HL-60 (cell line): ENCODE measurements around the gene CSNK1A1.

Experiments
- DNase-seq, 2 experiments: peaks; one replicate each; pipeline ENCODE4 v3.0.0-alpha.2; 2010 to 2020; ENCODE audit warnings: low read depth in 1 of 2, low spot score in 1 of 2
- H3K27ac ChIP-seq: fragments of 250-450 bp; sonication (Bioruptor Pico); replicated peaks from 2 replicates; pipeline ENCODE4 v1.5.1; 2020; ENCODE audit warnings: mild to moderate bottlenecking, moderate library complexity
- H3K27me3 ChIP-seq: fragments of 250-450 bp; sonication (Bioruptor Pico); 2 replicates; pipeline ENCODE4 v1.5.1; 2021; ENCODE audit warnings: mild to moderate bottlenecking, moderate library complexity; ENCODE audit not compliant: insufficient read depth, poor library complexity, severe bottlenecking
- H3K4me3 ChIP-seq: replicated peaks from 2 replicates; pipeline ENCODE4 v1.5.1; 2011; ENCODE audit warnings: mild to moderate bottlenecking, control low read depth, low read length; ENCODE audit not compliant: insufficient read depth
- GABPA ChIP-seq: IDR thresholded peaks from 2 replicates; pipeline ENCODE4 v1.6.1; 2012; ENCODE audit warnings: low read depth
- POLR2AphosphoS5 ChIP-seq: IDR thresholded peaks from 2 replicates; pipeline ENCODE4 v1.6.1; 2012; ENCODE audit warnings: low read depth
- SPI1 ChIP-seq: IDR thresholded peaks from 2 replicates; pipeline ENCODE4 v1.6.1; 2012; ENCODE audit warnings: low read depth, mild to moderate bottlenecking, borderline replicate concordance
- TF ChIP-seq, protein P1 (sequence below): IDR thresholded peaks from one replicate; pipeline ENCODE4 v1.5.1; 2011; ENCODE audit warnings: low read length, control low read depth, inconsistent platforms; ENCODE audit not compliant: insufficient read depth
- TF ChIP-seq, protein P2 (sequence below): IDR thresholded peaks from 2 replicates; pipeline ENCODE4 v1.6.1; 2012; ENCODE audit warnings: low read depth; ENCODE audit not compliant: insufficient replicate concordance

CSNK1A1 gene

DNA sequence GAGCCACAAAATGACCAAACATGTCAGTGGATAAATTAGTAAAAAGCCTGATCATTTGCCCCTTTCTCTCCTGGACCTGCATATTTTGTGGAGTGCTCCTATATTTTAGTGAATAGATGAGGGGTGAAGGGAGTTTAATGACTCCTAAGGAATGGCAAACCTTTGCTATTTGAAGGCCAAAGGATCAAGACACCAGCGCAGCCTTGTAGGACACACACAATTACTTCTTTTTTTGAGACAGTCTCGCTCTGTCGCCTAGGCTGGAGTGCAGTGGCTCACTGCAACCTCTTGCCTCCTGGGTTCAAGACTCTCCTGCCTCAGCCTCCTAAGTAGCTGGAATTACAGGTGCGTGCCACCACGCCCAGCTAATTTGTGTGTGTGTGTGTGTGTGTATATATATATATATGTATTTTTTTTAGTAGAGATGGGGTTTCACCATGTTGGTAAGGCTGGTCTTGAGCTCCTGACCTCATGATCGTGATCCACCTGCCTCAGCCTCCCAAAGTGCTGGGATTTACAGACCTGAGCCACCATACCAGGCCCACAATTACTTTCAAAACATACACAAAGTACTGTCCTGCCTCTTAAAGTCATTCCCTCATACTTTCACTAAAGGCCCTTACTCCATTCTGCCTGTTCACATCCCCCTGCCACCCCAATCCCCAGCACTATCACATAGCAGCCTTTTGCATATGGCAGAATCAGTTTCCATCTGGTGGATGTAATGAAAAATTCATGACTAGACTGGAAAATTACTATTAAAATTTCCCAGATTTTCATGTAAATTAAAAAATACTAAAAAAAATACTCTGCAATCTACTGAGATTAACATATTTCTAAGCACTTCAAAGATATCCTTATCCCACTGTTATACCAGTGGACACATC lies 60.4 kb downstream of the CSNK1A1 start:
- TF ChIP-seq SPI1 (no peak), GABPA (no peak), POLR2AphosphoS5 (peak; percentile 72)
- TF ChIP-seq, protein P1, sequence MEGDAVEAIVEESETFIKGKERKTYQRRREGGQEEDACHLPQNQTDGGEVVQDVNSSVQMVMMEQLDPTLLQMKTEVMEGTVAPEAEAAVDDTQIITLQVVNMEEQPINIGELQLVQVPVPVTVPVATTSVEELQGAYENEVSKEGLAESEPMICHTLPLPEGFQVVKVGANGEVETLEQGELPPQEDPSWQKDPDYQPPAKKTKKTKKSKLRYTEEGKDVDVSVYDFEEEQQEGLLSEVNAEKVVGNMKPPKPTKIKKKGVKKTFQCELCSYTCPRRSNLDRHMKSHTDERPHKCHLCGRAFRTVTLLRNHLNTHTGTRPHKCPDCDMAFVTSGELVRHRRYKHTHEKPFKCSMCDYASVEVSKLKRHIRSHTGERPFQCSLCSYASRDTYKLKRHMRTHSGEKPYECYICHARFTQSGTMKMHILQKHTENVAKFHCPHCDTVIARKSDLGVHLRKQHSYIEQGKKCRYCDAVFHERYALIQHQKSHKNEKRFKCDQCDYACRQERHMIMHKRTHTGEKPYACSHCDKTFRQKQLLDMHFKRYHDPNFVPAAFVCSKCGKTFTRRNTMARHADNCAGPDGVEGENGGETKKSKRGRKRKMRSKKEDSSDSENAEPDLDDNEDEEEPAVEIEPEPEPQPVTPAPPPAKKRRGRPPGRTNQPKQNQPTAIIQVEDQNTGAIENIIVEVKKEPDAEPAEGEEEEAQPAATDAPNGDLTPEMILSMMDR, result no peak
- TF ChIP-seq, protein P2, sequence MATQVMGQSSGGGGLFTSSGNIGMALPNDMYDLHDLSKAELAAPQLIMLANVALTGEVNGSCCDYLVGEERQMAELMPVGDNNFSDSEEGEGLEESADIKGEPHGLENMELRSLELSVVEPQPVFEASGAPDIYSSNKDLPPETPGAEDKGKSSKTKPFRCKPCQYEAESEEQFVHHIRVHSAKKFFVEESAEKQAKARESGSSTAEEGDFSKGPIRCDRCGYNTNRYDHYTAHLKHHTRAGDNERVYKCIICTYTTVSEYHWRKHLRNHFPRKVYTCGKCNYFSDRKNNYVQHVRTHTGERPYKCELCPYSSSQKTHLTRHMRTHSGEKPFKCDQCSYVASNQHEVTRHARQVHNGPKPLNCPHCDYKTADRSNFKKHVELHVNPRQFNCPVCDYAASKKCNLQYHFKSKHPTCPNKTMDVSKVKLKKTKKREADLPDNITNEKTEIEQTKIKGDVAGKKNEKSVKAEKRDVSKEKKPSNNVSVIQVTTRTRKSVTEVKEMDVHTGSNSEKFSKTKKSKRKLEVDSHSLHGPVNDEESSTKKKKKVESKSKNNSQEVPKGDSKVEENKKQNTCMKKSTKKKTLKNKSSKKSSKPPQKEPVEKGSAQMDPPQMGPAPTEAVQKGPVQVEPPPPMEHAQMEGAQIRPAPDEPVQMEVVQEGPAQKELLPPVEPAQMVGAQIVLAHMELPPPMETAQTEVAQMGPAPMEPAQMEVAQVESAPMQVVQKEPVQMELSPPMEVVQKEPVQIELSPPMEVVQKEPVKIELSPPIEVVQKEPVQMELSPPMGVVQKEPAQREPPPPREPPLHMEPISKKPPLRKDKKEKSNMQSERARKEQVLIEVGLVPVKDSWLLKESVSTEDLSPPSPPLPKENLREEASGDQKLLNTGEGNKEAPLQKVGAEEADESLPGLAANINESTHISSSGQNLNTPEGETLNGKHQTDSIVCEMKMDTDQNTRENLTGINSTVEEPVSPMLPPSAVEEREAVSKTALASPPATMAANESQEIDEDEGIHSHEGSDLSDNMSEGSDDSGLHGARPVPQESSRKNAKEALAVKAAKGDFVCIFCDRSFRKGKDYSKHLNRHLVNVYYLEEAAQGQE, result no peak
- Histone ChIP-seq H3K4me3 (no peak overlapping the region), H3K27me3 (no peaks in the 10 kb centered on the region), H3K27ac (no peak overlapping the region)
- DNase-seq, result no peak

DNA sequence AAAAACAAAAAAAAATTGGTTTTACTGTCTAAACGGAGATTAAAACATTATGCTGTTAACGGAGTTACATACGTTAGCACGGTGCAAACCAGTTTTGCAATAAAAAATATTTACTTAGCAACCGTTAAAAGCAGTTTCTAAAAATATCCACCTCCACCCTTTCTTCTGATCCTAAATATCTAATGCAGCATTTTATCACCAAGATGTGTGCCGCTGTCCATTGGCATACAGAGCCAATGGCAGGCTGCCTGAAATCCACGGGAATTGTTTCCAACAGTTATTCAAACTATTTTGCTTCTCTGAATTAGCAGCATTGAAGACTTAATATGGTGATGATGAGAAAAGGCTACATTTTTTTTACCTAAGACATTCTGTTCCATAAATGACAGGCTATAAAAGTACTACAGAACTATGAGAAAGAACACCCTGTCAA lies 61.6 kb downstream of the CSNK1A1 start:
- no peak for DNase-seq
- no peaks in the 10 kb centered on the region for H3K27me3 ChIP-seq
- TF ChIP-seq, protein P1, result no peak
- TF ChIP-seq POLR2AphosphoS5, result no peak
- no peak for TF ChIP-seq GABPA
- no peak for TF ChIP-seq SPI1
- TF ChIP-seq, protein P2, result no peak
- H3K4me3 ChIP-seq, result no peak overlapping the region
- H3K27ac ChIP-seq, result no peak overlapping the region

DNA sequence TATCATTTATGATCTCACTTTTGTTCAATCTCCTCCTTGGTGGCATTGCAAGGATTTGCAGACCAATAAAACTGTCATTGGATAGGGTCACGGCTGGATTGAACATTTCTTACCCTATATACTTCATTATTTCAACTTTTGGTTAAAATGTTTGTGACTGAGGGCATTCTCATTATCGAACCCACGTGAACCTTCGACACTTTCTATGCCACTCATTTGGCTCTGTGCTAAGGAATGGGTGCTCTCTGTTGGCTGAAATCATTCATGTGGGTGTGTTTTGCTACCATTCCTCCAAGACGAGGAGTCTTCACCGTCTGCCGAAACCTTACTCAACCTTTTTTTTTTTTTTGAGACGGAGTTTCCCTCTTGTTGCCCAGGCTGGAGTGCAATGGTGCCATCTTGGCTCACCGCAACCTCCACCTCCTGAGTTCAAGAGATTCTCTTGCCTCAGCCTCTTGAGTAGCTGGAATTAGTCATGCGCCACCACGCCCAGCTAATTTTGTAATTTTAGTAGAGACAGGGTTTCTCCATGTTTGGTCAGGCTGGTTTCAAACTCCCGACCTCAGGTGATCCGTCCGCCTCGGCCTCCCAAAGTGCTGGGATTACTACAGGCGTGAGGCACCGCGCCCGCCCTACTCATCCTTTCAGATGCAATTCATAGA lies 62.5 kb downstream of the CSNK1A1 start:
- Histone ChIP-seq H3K27me3 (no peaks in the 10 kb centered on the region), H3K4me3 (no peak overlapping the region), H3K27ac (no peak overlapping the region)
- no peak for TF ChIP-seq GABPA
- TF ChIP-seq, protein P2, result no peak
- TF ChIP-seq POLR2AphosphoS5, result peak; percentile 39; the same call in 1 of the 2 replicates
- DNase-seq, result peak in 1 of 2 experiments; percentile 40
